ENCODE results near the gene MSRB1.

- no peak for TF ChIP-seq TARDBP (IDR thresholded peaks at IDR 0.05)
- TF ChIP-seq FOXM1 (IDR thresholded peaks at IDR 0.05; ENCODE audit: borderline replicate concordance): no peak
- no peak for TF ChIP-seq LEF1 (IDR thresholded peaks at IDR 0.05; ENCODE audit: borderline replicate concordance)
- TF ChIP-seq SUZ12 (IDR thresholded peaks at IDR 0.05): no peak
- TF ChIP-seq SP1 (IDR thresholded peaks at IDR 0.05): no peak
- no peak for TF ChIP-seq L3MBTL2 (conservative IDR thresholded peaks at IDR 0.05)
- TF ChIP-seq BHLHE40 (IDR thresholded peaks at IDR 0.05; ENCODE audit: borderline replicate concordance): no peak
- TF ChIP-seq ARNT (IDR thresholded peaks at IDR 0.05): no peak
- TF ChIP-seq PKNOX1 (IDR thresholded peaks at IDR 0.05): no peak
- no peak for TF ChIP-seq ELF4 (IDR thresholded peaks at IDR 0.05)
- TF ChIP-seq NFRKB (IDR thresholded peaks at IDR 0.05): no peak
- no peak for TF ChIP-seq HDGF (IDR thresholded peaks at IDR 0.05; ENCODE audit: borderline replicate concordance)
- no peak for TF ChIP-seq FOXK2 (IDR thresholded peaks at IDR 0.05)
- TF ChIP-seq ZNF384 (IDR thresholded peaks at IDR 0.05): no peak
These were observed 38.9 kb downstream of the MSRB1 start for GRCh38 chr16:1903845-1904840.

Measured in HEK293T (cell line).